ENCODE measurements around the gene SH2B3.
"Not testable (repeated sequence)": the region's sequence is repeated elsewhere in the genome, so short reads cannot be mapped to it uniquely, and the experiment has no call there.

SH2B3 gene

DNA sequence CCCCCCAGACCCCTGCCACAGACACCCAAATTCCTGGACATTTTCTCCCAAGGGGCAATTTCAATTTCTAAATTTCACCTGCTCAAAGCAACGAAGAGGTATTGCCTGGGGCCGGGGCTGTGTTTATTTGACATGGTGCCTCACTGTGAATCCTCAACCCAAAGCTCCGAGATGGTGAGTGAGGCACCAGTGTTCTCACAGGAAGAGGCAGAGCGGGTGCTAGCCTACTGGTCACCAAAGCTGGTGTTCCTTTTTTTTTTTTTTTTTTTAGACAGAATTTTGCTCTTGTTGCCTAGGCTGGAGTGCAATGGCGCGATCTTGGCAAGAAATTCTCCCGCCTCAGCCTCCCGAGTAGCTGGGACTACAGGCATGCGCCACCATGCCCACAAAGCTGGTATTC is 14.8 kb upstream of the SH2B3 start:
- no peak overlapping the region for H3K9ac ChIP-seq (ENCODE audit: low read length)

DNA sequence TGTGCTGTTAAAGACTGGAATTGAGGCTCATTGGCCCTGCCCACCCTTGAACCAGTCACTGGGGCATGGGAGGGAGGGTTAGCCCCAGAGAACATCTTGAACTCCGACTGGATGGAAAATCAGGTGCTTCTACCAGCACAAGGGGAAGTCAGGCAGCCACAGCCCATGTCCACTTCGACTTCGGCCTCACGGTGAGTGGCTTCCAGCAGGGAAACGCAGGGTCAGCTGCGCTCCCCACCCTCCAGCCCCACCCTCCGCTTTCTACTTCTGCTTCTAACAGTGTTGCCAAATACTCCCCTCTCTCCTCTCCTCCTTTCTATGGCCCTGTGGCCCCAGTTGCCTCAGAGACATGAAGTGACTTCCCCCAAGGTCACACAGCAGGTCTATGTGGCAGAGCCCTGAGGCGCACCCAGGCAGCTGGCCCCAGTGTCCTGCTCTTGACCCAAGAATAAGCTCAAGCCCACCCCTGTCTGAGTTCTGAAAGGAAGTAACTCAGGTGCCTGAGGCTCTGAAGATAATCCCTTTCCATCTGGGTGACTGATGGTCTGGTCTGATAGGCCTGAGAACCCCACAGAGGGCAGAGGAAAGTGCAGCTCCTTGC is 11.9 kb upstream of the SH2B3 start:
- Histone ChIP-seq H3K9me3 (ENCODE audit: control insufficient read depth, low read length) (no peaks in the 10 kb centered on the region), H3K27me3 (replicated peaks; ENCODE audit: control insufficient read depth, insufficient read depth, low read length) (no peaks in the 10 kb centered on the region), H3K4me1 (ENCODE audit: control insufficient read depth, insufficient read depth, low read length) (peaks cover 3% of the 10 kb centered on the region), H3K4me3 (ENCODE audit: low read length) (no peak overlapping the region), H3K36me3 (ENCODE audit: control insufficient read depth, insufficient read depth, low read length, severe bottlenecking) (no peaks in the 10 kb centered on the region), H3K9ac (ENCODE audit: low read length) (no peak overlapping the region)
- no peak for DNase-seq (ENCODE audit: low read depth)

More for the DNA sequence above, 14.8 kb upstream of the SH2B3 start:
- no peak for DNase-seq (ENCODE audit: low read depth)
- Histone ChIP-seq H3K4me3 (ENCODE audit: low read length) (no peak overlapping the region), H3K27me3 (replicated peaks; ENCODE audit: control insufficient read depth, insufficient read depth, low read length) (no peaks in the 10 kb centered on the region), H3K4me1 (ENCODE audit: control insufficient read depth, insufficient read depth, low read length) (no peaks in the 10 kb centered on the region), H3K9me3 (ENCODE audit: control insufficient read depth, low read length) (no peaks in the 10 kb centered on the region), H3K36me3 (ENCODE audit: control insufficient read depth, insufficient read depth, low read length, severe bottlenecking) (no peaks in the 10 kb centered on the region)

DNA sequence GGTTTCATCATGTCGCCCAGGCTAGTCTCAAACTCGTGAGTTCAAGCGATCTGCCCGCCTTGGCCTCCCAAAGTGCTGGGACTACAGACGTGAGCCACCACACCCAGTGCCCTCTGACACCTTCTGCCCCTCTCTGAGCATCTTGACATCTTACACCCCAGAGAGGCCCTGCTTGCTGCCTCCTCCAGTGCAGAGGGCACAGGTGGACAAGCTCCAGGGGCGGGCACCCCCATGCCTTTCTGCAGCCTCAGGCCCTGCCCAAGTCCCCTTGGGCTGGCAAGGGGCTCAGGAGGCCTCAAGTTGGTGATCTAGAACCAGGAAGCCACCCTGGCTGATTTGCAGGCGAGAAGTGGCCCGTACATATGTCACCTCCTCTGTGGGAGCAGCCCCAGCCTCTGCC is 11.2 kb upstream of the SH2B3 start:
- no peaks in the 10 kb centered on the region for H3K27me3 ChIP-seq (replicated peaks; ENCODE audit: control insufficient read depth, insufficient read depth, low read length)
- DNase-seq (ENCODE audit: low read depth), result no peak
- no peaks in the 10 kb centered on the region for H3K36me3 ChIP-seq (ENCODE audit: control insufficient read depth, insufficient read depth, low read length, severe bottlenecking)
- no peak overlapping the region for H3K4me3 ChIP-seq (ENCODE audit: low read length)
- H3K9ac ChIP-seq (ENCODE audit: low read length), result no peak overlapping the region
- H3K4me1 ChIP-seq (ENCODE audit: control insufficient read depth, insufficient read depth, low read length), result peaks cover 5% of the 10 kb centered on the region
- no peaks in the 10 kb centered on the region for H3K9me3 ChIP-seq (ENCODE audit: control insufficient read depth, low read length)

DNA sequence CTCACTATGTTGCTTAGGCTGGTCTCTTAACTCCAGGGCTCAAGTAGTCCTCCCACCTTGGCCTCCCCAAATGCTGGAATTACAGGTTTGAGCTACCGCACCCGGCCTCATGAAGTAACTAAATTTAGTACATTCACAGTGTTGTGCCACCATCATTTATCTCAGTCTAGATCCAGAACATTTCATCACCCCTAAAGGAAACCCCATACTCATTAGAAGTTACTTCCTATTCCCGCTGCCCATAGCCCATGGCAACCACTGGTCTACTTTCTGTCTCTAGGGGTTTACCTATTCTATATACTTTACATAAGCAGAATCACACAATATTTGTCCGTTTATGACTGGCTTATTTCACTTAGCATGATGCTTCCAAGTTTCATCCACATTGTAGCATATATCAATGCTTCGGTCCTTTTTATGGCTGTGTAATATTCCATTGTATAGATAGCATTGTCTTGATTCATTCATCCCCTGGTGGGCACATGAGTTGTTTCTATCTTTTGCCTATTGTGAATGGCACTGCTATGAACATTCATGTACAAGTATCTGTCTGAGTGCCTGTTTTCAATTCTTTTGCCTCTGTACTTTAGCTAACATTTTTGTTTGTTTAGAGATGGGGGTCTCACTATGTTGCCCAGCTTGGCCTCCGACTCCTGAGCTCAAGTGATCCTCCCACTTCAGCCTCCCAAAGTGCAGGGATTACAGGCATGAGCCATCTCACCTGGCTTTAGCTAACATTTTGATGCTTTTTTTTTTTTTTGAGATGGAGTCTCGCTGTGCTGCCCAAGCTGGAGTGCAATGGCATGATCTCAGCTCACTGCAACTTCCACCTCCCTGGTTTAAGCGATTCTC is 10.2 kb upstream of the SH2B3 start:
- DNase-seq (ENCODE audit: low read depth), result no peak
- Histone ChIP-seq H3K4me1 (ENCODE audit: control insufficient read depth, insufficient read depth, low read length) (peaks cover 5% of the 10 kb centered on the region), H3K27me3 (replicated peaks; ENCODE audit: control insufficient read depth, insufficient read depth, low read length) (no peaks in the 10 kb centered on the region), H3K36me3 (ENCODE audit: control insufficient read depth, insufficient read depth, low read length, severe bottlenecking) (no peaks in the 10 kb centered on the region), H3K9me3 (ENCODE audit: control insufficient read depth, low read length) (no peaks in the 10 kb centered on the region), H3K4me3 (ENCODE audit: low read length) (no peak overlapping the region), H3K9ac (ENCODE audit: low read length) (no peak overlapping the region)

DNA sequence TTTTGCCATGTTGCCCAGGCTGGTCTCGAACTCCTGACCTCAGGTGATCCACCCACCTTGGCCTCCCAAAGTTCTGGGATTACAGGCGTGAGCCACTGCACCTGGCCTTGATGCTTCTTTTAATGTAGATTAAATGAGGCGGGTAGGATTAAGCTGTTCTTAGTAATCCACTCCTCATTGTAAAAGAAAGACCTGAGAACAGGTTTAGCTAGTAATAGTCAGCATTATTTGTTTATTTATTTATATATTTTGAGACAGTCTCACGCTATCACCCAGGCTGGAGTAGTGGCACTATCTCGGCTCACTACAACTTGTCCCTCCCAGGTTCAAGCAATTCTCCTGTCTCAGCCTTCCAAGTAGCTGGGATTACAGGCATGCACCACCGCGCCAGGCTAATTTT is 9.5 kb upstream of the SH2B3 start:
- H3K4me3 ChIP-seq (ENCODE audit: low read length); H3K4me1 ChIP-seq (ENCODE audit: control insufficient read depth, insufficient read depth, low read length); H3K27me3 ChIP-seq (replicated peaks; ENCODE audit: control insufficient read depth, insufficient read depth, low read length); H3K9ac ChIP-seq (ENCODE audit: low read length); H3K9me3 ChIP-seq (ENCODE audit: control insufficient read depth, low read length); DNase-seq (ENCODE audit: low read depth); H3K36me3 ChIP-seq (ENCODE audit: control insufficient read depth, insufficient read depth, low read length, severe bottlenecking): not testable (repeated sequence)

DNA sequence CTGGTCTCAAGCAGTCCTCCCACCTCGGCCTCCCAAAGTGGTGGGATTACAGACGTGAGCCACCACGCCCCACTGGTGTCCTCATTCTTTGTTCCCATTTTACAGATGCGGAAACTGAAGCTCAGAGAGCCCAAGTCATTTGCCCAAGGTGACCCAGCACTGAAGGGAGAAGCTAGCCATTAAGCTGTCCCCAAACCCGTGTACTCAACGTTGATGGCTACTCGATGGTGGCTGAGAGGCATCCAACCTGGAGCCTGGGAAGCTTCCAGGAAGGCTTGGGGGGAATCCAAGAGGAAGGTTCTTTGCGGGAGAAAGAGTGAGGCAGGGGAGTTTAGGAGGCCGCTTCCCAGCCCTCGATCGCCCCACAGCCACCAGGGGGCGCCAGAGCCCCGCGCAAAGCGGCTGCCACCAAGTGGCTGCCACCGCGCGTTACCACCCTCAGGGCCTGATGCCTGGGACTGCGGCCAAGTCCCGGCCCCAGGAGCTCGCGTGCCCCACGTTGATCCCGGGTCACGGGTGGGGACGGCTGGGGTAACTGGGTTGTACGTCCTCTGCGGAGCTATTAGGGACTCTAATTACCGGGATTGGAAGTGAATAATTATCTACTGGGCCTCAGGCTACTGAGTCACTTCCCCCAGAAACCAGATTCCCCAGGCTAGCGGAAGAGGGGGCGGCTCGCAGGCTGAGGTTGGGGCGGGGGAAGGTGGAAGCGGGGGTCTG is 8.8 kb upstream of the SH2B3 start:
- peaks cover 5% of the 10 kb centered on the region for H3K4me1 ChIP-seq (ENCODE audit: control insufficient read depth, insufficient read depth, low read length)
- no peaks in the 10 kb centered on the region for H3K27me3 ChIP-seq (replicated peaks; ENCODE audit: control insufficient read depth, insufficient read depth, low read length)
- no peaks in the 10 kb centered on the region for H3K36me3 ChIP-seq (ENCODE audit: control insufficient read depth, insufficient read depth, low read length, severe bottlenecking)
- peak; percentile 94 for DNase-seq (ENCODE audit: low read depth)
- H3K9me3 ChIP-seq (ENCODE audit: control insufficient read depth, low read length), result no peaks in the 10 kb centered on the region
- H3K9ac ChIP-seq (ENCODE audit: low read length), result peak overlapping the region; percentile 71
- peak overlapping the region; percentile 63 for H3K4me3 ChIP-seq (ENCODE audit: low read length)

DNA sequence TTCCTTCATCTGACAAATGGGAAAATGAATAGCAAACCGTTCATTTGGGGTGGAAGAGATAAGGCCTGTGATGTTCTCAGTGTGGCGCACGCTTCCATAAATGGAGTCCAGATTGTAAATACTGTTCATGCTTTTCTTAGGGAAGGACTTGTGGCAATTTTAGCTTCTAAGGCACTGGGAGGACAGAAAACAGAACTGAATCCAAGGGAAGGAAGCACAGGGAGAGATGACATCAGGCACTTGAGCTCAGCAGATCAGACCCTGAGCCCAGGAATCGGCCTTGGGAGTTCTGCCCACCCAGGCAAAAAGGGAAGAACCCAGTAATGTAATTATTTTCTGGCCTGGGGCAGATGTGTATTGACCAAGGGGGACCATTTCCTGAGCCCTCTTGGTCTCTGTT is 7.2 kb upstream of the SH2B3 start:
- no peak overlapping the region for H3K9ac ChIP-seq (ENCODE audit: low read length)
- peaks cover 11% of the 10 kb centered on the region for H3K4me1 ChIP-seq (ENCODE audit: control insufficient read depth, insufficient read depth, low read length)
- DNase-seq (ENCODE audit: low read depth), result no peak
- H3K4me3 ChIP-seq (ENCODE audit: low read length), result no peak overlapping the region
- H3K36me3 ChIP-seq (ENCODE audit: control insufficient read depth, insufficient read depth, low read length, severe bottlenecking), result no peaks in the 10 kb centered on the region
- no peaks in the 10 kb centered on the region for H3K9me3 ChIP-seq (ENCODE audit: control insufficient read depth, low read length)
- no peaks in the 10 kb centered on the region for H3K27me3 ChIP-seq (replicated peaks; ENCODE audit: control insufficient read depth, insufficient read depth, low read length)

DNA sequence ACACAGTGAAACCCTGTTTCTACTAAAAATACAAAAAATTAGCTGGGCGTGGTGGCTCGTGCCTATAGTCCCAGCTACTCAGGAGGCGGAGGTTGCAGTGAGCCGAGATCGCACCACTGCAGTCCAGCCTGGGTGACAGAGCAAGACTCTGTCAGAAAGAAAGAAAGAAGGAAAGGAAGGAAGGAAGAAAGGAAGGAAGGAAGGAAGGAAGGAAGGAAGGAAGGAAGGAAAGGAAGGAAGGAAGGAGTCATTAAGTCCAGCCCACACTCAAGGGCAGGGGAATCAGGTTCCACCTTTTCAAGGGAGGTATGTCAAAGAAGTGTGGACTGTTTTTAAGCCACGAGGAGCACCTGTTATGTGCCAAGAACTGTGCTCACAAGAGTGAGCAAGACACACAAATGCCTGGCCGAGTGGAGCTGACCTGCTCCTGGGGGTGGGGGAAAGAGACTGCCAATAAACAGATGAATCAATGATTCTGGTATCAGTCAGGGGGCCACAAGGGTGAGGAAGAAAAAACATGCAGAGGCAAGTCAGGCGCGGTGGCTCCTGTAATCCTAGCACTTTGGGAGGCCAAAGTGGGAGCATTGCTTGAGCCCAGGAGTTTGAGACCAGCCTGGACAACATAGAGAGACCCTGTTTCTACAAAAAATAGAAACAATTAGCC is 5.8 kb upstream of the SH2B3 start:
- not testable (repeated sequence) for H3K27me3 ChIP-seq (replicated peaks; ENCODE audit: control insufficient read depth, insufficient read depth, low read length); H3K4me3 ChIP-seq (ENCODE audit: low read length); H3K9me3 ChIP-seq (ENCODE audit: control insufficient read depth, low read length); H3K36me3 ChIP-seq (ENCODE audit: control insufficient read depth, insufficient read depth, low read length, severe bottlenecking); H3K9ac ChIP-seq (ENCODE audit: low read length); DNase-seq (ENCODE audit: low read depth)
- peaks cover 12% of the 10 kb centered on the region for H3K4me1 ChIP-seq (ENCODE audit: control insufficient read depth, insufficient read depth, low read length)

DNA sequence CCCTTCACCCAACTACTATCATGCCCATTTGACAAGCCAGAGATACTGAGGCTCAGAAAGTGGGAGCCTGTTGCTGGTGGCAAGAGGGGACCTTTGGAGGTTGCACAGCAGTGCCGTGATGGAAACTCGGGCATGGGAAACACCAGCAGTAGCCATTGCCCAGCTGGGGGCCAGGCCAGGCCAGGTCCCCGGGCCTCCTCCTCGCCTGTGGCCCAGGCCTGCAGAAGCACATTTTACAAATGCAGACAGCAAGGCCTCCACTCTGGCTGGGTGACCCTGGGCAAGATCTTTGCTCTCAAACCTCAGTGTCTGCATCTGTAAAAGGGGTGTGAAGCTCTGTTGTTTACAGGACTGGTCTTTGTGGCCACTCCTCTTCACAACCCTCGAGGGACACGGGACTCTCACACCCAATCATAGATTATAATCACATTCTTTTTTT is 4.5 kb upstream of the SH2B3 start:
- Histone ChIP-seq H3K36me3 (ENCODE audit: control insufficient read depth, insufficient read depth, low read length, severe bottlenecking) (no peaks in the 10 kb centered on the region), H3K27me3 (replicated peaks; ENCODE audit: control insufficient read depth, insufficient read depth, low read length) (no peaks in the 10 kb centered on the region), H3K4me1 (ENCODE audit: control insufficient read depth, insufficient read depth, low read length) (peaks cover 12% of the 10 kb centered on the region), H3K4me3 (ENCODE audit: low read length) (no peak overlapping the region), H3K9ac (ENCODE audit: low read length) (no peak overlapping the region), H3K9me3 (ENCODE audit: control insufficient read depth, low read length) (no peaks in the 10 kb centered on the region)
- DNase-seq (ENCODE audit: low read depth), result no peak

DNA sequence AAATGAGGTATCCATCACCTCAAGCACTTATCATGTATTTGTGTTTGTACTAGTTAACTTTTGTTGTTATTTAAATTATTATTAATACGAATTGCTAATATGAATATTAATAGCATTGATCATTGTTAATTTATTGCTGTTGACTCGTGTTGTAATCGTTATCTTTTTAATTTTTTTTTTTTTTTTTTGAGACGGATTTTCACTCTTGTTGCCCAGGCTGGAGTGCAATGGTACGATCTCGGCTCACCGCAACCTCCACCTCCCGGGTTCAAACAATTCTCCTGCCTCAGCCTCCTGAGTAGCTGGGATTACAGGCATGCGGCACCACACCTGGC is 3.3 kb upstream of the SH2B3 start:
- not testable (repeated sequence) for H3K27me3 ChIP-seq (replicated peaks; ENCODE audit: control insufficient read depth, insufficient read depth, low read length); H3K4me3 ChIP-seq (ENCODE audit: low read length)

More for the DNA sequence above, 3.3 kb upstream of the SH2B3 start:
- H3K9ac ChIP-seq (ENCODE audit: low read length); DNase-seq (ENCODE audit: low read depth); H3K9me3 ChIP-seq (ENCODE audit: control insufficient read depth, low read length); H3K36me3 ChIP-seq (ENCODE audit: control insufficient read depth, insufficient read depth, low read length, severe bottlenecking): not testable (repeated sequence)
- peaks cover 20% of the 10 kb centered on the region for H3K4me1 ChIP-seq (ENCODE audit: control insufficient read depth, insufficient read depth, low read length)
